DMS114 treated with DMSO at 0.1 percent for 48 hours (cell line): ENCODE results near the gene WASF1.
"Not testable (repeated sequence)": the region's sequence is repeated elsewhere in the genome, so short reads cannot be mapped to it uniquely, and the experiment has no call there.

ENCODE experiments used
- DNase-seq: peaks from one replicate; lab custom pipeline; 2025; ENCODE audit not compliant: unreplicated experiment; lab: John Stamatoyannopoulos, UW

The WASF1 gene

DNA sequence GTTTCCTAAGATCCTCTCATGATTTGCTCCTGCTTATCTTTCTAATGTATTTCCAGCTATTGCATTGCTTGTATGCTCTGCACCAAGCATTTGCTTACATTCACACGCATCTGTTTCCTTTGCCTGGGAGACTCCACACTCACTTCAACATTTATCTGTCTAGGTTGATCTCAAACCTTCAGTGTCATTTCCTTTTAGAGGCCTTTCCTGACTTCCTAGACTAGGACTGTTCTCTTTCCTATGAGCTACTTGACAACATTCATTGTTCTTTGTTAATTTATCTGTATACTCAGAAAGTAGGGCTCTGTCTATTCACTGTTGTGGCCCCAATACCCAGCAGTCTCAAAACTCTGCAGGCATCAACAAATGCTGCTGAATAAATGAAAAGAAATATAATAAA, 84.4 kb downstream of the WASF1 start:
- no peak for DNase-seq

DNA sequence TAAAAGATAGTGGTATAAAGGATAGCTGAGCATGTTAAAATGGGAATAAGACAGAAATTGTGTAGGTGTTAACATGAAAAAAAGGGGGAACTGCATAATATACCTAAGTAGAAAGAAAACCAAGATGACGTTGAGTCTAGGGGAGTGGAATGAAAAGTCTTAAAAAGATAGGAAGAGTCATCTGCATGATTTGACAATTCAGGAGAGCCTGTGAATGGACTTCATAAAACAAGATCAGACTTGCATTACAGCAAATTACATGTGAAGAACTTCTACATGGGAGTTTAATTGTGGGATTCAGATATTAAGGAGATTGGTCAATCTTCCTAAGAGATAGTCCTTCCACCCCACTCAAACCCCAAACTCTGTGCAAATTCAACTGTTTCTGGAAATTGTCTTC, 85.5 kb downstream of the WASF1 start:
- DNase-seq = no peak

DNA sequence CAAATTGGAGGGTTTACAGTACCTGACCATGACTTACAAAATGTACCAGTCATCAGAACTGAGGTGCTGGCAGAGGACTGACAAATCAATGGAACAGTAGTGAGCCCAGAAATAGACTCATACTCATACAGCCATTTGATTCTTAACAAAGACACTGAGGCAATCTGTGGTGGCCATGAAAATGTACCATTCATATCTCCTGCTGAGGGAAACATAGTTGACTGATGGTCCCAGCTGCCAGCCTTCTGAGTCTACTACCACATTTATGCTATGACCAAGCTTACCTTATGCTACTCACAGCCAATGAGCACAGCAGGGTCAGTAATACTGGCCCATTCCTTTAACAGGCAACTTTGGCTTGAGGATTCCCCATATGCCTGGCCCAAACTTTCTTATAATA, 88.6 kb downstream of the WASF1 start:
- DNase-seq = no peak

DNA sequence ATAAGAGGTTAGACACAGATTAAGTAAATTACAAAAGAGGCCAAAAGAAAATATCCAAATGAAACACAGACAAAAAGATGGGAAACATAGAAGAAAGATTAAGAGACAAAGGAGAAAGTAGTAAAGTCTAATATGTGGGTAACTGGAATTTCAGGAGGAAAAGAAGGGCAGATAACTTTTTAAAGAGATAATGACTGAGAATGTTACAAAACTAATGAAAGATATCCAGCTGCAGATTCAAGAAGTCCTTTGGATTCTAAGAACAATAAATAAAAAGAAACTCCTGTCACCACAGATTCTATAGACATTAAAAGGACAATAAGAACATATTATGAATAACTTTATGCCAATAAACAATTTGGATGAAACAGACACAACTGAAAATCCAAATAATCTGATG, 90.1 kb downstream of the WASF1 start:
- no peak for DNase-seq

DNA sequence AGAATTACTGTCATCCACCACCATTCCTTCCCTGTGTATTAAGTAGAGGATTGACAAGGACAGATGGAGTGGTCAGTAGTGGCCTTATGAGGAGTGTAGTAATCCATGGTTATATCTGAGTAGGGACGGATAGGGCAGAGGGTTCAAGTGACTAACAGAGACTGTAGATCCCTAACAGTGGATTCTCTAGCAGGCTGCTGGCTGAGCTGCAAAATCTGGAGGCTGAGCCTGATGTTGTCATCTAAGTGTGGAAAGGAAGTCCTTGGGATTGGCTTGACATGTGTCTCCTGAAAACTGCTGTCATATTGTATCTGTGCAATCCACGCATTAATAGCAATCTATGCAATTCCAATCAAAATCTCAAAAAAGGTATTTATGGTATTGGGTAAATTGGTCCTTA, 94.2 kb downstream of the WASF1 start:
- no peak for DNase-seq

DNA sequence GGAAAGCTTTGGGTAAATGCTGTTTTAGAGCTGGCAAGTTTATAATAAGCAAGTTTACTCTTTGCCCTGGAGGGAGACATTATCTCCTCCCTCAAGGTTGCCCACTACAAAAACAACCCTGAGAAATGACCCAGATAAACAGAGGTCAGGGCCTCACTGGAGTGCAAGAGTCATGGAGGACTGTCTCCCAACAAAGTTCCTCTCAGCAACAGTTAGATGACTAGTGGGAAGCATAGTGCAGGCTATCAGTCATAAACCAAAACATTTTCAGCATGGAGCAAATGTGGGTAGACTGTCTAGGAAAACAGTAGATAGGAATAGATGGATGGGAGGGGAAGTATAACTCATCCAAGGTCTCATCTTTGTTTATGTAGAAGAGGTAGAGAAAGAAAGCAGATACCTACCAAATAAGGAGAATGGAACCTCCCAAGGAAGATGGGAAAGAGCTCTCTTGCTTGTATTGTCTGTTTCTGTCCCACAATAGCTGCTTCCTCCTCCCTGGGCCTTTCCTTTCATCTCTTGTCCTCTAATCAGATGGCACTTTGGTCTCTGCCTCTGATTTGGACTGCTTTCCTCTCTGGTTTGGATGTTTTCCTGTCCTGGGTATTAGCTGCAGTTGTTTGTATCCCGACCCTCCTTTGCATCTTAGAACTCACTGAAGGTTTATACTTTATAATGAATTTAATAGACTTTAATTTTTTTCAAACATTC, 95.4 kb downstream of the WASF1 start:
- no peak for DNase-seq

DNA sequence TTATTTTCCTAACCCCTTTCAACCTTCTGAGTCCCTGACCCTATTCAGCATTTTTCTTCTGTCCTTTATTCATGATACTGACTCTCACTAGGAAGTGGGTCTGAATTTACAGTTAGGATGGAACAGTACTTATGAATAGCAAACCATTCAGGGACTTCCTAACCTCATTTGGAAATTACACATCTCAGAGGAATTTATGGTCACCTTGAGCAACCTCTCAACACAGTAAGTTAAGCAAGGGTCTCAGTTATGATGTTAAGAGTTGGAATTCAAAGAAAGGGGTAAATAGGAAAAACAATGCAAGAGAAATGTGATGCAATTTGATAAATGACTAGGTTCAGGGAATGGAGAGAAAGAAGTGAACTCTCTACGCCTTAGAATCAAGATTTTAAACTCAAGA, 104.1 kb downstream of the WASF1 start:
- DNase-seq = no peak

DNA sequence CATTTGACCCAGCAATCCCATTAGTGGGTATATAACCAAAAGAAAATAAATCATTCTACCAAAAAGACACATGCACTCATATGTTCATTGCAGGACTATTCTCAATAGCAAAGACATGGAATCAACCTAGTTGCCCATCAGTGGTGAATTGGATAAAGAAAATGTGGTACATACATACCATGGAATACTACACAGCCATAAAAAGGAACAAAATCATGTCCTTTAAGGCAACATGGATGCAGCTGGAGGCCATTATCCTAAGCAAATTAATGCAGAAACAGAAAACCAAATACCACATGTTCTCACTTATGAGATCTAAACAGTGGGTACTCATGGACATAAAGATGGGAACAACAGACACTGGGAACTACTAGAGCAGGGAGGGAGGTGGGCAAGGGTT, 106.0 kb downstream of the WASF1 start:
- DNase-seq = not testable (repeated sequence)

DNA sequence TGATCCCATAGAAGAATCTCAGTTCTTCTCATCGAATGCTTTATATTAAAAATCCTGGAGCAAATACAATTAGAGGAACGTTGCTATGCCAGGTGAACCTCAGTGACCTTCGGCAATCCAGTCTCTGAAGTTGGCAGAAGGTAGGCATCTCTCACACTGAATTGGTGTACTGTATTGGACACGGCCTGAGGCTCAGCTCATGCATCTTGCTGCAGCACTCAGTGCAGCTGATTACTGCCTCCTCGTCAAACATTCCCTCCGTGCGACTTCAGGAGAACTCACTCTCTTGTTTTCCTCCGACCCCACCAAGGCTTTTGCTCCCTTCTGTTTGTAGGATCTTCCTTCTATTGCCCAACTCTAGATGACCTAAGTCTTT, 110.9 kb downstream of the WASF1 start:
- DNase-seq = no peak

DNA sequence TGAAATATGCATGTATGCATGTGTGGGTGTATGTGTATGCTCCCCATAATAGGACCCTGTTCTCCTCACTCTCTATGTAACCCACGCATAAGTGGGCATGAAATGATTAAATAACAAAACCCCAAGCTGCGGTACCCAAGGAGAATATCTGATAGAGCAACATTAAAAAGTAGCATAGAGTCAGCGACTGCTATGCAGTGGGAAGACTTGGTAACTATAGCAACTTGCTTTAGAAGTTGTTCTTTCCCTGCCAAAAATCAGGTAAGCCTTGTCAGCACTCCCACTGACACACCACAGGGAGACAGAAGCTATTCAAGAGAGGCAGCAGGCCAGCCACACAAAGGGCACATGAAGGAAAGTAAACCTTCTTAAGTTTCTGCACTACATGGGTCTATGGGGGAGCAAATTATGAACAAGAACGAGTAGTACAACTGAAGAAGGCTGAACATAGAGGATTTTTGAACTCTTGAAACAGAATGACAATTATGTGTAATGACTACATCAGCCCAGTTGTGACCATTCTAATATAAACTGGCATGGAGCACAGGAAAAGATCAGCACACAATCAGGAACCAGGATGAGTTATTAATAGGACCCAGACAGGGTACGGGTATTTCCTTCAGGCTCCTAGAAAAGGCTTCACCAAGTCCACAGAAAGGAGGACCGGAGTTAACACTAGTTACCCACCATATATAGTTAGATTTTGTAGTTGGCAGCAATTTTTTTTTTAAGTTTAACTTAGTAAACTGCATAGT, 111.5 kb downstream of the WASF1 start:
- DNase-seq = no peak

DNA sequence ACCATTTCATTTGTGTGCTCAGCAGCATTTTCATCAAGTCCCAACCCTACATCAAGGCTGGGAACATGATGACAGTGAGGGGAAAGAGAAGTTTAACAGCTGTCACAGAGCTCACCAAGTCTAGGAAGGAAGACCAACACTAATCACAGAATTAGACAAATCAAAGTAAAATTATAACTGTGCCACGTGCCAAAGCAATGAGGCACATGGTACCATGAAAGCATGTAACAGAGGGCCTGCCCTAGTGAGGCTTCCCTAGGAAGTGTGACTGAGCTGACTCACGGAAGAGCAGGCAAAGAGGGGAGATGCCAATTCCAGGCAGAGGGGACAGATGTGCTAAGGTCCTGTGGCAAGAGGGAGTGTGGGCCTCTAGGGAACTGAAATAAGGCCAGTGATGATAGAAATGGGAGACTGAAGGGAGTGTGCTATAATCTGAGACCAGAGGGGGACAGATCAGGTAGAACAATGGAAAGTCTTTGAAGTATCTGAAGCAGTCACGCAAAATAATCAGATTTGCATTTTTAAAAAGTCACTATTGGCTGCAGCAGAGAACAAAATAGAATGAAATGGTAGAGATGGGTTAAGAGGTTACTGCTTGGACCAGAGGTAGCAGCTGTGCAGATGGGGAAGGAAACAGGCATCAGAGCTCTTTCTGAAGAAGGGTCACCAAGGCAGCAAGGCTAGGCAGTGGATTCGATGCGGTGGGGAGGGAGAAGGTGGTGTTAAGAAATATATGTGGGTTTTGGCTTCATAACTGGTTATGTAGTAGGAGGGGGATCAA, 114.5 kb downstream of the WASF1 start:
- DNase-seq = no peak

DNA sequence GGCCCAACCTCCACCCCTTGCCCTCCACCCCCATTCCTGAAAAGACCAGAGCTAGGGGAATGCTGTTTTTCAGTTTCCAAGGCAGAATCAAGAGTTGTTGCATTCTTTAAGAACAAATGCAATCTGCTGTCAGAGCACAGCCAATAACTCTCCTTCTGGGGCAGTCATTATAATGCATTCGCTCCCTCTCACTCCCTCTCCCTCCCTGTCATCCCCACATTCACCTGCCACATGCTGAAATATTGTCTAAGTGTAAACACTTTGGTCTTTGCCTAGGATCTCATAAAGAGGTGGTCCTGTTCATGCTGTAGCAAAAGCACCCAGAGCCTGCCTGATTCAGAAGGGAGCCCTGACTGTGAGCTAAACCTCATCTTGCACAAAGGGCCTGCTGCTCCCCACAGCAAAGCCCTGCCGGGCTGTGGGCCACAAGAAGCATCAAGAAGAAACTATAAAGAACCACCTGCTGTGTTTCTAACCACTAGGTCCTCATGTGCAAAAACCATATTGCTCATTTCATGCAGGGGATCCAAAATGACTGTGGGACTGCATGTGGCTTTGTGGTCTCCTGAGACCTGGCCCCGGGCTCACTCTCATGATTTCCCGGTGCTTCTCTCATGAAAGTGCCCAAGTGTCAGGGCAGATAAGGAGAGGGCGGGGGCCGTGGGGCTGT, 115.7 kb downstream of the WASF1 start:
- DNase-seq = no peak

DNA sequence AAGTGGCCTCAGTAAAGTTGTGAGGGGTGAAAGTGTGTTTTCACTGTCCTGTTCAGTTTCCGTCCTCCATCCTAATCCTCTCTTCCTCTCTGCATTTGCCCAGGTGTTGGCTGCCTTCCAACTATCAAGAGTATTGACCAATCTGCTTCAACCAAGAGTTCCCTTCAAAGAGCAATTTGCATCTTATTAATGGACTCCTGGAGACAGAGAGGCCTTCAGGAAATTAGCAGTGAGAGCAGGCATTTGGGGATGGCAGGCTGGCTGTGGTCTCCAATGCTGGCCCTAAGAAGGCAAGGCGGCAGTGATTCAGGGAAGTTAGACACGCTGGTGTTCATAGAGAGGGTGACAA, 124.1 kb downstream of the WASF1 start:
- DNase-seq = no peak

DNA sequence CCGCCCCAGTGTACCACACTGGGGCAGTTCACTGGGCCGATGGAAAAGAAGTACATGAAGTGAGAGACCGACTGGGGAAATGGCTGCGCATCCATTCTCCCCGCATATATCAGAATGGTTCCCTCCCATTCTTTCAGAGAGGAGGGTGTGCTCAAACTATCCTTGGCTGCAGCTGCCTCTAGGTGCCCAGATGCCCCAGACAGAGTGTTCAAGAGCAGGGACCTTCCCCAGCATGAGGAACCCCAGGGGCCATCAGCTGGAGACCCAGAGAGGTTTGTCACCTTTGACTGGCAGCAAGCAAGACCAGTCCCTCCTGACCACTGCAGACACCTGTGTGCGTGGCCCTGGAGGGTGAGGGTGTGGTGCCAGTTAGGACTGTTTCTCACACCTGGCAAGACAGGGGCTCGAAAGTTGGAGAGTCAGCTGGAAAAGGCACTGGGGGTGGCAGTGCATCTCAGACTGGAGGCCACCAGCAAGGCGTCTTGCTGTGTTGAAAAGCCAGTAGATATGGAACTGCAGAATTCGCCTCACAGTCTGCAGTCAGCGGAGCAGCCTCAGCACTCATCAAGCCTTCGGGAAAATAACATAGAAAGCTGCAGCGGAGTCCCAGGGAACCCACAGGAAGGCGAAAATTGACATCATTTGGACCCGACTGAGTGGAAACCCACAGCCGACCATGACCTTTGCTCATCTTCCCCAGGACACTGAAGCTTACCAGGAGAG, 124.6 kb downstream of the WASF1 start:
- DNase-seq = no peak

DNA sequence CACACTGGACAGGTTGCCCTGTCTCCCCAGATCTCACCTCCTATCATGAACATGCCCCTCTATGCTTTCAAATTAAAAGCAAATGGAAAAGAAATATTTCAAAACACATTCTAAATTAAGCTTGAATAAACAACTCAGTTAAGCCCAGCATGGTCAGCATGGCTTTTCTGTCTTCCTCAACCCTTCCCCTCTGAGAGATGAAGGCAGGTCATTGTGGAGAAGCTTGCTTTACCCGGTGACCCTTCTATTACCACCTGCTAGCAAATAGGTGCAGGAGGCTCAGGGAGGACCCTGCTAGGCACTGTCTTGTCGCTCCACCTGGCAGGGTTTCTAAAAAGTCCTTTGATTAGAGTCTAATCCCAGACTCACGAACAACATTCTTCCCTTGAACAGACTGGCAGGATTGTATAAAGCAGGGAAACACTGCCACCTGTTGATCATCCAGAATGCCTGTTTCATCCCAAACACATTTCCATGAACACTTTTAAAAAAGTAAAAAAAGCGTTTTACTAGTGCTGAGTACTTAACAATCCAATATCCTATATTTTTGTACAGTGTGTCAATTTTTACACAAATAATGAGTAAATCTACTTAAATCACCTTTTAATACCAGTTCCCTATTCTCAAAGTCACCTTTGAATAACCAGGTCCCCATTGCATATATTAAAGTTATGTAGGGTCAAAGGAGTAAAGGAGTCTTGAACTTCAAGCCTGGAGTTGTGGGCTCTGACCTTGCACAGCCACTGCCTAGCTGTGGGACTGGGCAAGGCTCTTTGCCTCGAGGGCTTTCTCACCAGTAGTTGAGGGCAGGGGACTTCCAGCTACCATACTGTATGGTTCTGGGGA, 125.9 kb downstream of the WASF1 start:
- DNase-seq = peak; percentile 23

DNA sequence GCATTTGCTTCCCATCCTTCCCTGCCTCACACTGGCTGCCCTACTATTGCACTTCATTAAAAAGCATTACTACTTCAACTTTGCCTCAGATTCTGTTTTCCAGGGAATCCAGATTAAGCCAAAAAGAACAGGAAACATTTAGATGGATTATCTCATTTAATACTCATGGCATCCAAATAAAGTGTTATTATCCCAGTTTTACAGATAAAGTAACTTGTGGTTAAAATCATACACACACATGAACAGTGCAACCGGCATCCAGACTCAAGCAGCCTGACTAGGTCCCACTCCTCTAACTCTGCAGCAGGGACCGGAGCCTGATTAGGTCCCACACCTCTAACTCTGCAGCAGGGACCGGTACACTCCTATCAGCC, 129.0 kb downstream of the WASF1 start:
- DNase-seq = no peak
